CD4-positive, alpha-beta T cell treated with Interleukin-6 for 4 hours (primary cell): ENCODE measurements around the gene LPIN3.

Experiments
- DNase-seq: peaks from one replicate; pipeline ENCODE4 v3.0.0-alpha.2; 2020; ENCODE audit warnings: mixed read lengths

Gene LPIN3

DNA sequence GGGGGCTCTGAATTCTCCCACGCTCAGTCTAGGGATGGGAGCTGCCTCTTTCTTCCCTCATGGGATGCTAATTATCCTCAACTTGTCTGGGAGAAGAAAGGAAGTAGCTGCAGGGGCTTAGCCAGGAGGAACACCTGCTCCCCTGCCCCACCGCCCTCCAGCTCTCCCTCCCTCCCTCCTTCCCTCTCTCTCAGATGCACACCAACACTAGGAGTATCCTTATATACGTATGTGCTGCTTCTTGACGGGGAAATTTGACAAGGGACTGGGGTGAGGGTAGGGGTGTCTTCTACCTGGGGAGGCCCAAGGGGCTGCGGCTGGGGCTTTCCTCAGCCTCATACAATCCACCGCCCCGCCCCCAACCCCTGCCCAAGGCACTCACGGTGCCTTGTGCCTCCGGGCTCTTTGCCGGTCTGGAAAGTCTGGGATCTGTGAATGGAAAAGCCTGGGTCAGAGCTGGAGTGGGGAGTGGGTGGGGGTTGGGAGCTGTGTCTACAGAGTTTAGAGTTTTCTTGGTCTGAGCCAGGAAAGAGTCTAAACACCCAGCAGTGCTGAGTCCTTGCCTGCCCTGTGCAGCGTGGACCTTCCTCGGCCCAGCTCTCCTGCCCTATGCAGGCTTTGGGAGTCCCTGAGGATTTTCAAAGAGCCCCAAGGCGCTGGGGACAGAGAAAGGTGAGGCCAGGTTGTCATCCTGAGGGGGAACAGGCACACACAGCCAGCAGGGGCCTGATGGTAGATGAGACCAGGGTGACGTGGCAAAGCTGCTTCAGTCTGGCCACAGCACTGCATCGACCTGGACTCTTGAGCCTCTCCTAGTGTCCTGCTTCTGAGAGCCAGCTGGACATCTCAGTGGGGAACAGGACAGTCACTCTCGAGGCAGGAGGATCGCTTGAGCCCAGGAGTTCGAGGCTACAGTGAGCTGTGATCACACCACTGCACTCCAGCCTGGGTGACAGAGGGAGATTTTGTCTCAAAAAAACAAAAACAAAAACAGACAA is 55.3 kb downstream of the LPIN3 start:
- DNase-seq: no peak

DNA sequence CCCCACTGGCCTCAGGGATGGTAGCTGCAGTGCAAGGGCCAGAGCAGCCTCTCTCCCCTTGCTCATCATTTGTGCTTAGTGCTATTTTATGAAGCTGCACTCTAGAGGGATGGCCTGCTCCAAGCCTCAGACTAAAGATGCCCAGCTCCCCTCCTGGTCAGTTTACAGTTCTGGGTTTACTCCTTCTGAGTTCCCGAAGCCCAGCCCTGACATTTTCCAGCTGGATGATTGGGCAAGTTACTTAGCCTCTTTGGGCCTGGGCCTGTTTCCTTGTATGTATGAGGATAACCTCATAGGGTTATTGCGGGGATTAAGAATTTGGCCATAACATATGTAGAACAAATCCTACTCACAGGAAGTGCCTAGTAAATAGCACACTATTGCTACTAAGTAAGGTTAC is 57.8 kb downstream of the LPIN3 start:
- no peak for DNase-seq

DNA sequence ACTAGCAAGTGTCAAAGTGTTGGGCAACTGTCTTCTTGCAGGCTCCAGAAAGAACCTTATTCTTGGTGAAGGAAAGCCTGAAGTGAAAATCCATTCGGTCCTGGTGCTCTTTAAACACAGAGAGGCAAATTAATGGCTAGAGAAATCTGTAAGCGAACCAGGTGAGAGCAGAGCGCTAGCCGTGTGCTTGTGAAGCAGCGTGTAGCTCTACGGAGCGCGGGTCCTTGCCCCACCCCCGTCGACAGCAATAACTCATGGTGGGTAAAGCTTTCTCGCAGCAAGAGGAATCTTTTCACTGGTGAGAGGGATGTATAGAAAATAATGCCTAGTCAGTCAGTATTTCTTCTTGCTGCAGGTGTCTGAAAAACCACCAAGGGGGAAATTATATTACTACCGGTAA is 63.0 kb downstream of the LPIN3 start:
- DNase-seq: no peak

DNA sequence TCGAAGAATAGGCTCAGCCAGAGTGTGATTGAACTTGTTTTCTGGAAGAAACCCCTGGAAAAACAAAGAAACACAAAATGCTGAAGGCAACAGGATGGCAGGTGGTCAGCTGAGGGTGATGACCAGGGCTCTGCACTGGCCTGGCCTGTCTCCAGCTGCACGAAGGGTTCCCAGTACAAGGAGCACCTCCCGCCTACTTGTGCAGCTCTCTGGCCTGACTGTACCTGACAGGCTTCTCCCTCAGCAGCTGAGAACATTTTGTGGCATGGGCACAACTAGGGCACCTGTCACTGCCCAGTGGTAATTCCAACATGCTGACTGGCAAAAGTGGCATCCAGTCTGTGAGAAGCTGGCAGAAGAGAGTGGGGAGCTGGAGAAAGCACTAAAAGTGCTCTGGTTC is 64.8 kb downstream of the LPIN3 start:
- DNase-seq: no peak

DNA sequence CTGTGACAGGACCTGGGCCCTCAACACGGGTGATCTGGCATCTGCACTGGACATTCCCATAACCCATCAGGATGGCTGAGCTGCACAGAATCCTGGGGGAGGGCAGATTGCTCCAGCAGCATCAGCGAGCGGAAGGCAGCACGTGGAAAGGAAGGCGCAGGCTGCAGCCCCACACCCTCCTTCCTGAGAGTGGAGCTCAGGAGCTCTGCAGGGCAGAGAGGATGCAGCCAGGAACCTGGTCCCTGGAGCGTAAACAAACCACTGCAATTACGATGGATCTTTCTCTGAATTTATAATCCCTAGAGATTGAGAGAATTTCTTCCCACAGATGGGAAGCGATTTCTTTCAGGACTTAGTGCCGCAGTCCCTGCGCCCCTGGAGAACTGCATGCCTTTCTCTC is 65.7 kb downstream of the LPIN3 start:
- DNase-seq: no peak

DNA sequence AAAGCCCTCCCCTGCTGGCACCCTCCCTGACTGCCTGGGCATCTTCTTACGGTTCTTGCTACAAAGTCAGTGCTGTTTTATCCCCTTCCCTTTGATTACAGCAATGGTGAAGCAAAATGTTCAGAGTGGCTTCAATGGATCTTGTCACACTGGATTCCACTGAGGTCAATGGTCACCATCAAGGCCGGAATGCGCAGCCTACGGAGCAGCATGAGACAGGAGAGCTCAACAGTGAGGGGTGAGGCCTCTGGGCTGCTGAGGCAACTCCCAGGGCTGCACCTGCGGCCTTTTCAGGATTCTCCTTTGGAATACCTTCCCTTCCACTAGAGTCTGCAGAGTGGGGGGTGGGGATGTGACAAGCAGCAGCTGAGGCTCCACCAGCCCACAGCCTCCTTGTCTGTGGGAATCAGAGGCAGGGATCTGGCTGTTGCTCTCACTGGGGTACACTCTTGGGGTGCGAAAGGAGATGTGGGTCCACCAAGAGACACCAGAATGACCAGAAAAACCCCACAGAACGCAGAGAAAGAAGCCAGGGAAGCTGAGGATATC is 66.3 kb downstream of the LPIN3 start:
- no peak for DNase-seq

DNA sequence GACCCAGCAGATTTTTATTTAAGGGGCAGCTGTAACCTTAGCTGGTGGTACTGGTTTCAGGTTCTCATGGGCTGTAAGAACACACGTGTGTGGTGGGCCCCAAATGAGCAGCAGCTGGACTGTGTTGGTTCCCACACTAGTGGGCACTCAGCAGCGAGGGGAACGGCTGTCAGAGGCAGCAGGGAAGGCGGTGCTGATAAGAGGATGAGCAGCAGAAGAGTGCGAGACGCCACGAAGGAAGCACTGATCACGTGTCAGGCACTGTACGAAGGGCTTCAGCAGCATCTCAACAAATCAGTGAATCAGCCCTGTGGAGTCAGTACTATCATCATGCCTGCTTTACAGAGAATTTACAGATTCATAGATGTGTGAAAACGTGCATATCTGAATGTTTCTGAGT is 67.0 kb downstream of the LPIN3 start:
- DNase-seq: no peak

DNA sequence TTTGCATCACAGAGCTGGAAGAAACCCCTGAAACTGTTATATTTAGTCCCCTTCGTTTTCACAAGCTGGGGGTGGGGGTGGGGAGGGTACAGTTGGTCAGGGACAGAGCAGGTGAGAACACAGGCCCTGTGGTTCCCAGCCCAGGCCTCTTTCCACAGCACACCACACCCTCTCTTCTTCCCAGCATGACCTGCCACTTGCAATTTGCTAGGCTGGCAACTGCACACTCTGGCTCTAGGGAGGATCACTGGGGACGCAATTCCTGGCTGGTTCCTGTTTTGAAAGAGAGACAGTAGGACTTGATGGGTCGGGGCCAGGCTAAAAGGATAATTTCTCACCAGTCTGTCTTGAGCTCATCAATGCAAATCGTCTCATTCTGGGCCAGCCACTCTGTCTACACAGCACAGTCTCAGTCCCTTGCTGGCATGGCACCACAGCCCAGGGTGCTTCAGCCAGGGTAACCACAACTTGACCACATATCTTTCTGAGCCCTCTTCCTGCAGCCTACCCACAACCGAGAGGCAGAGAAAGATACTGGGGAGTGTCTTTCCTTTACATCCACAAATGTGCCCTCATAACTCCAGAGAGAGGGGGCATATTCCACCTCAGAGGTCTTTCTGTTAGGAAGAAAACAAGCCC is 67.7 kb downstream of the LPIN3 start:
- DNase-seq: no peak

DNA sequence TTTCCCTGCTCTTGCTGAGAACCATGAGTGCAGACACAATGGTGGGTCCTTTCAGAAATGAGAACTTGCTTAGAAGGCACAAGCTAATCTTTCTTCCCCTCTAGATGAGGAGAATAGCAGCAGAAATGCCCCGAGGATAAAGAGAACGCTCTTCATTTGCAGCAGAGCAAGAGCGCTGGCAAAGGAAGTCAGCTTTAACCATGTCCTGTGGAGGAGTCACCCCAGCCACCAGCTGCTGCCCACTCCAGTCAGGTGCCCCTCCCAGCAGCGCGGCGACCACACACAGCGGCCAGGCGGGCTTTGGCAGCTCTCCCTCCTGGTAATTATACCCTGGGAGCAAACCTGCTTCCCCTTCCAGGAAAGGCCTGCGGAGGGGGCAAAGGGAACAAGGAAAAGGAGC is 68.4 kb downstream of the LPIN3 start:
- DNase-seq: no peak
